ENCODE measurements around the gene SCLY. TPM values are rescaled to one million over a fixed set of nuclear protein-coding genes. Genes with fewer than 3 reads are reported as not detected.
"Not testable (repeated sequence)": the region's sequence is repeated elsewhere in the genome, so short reads cannot be mapped to it uniquely, and the experiment has no call there.

The SCLY gene
- total RNA-seq, 2 experiments from 2014 or later: 27.1 to 30.0 TPM

GRCh38 chr2:238104691-238105371 is 44.0 kb downstream of the SCLY start:
- Mint-ChIP-seq H3K4me3 (no peak overlapping the region), H3K9me3 (no peaks in the 10 kb centered on the region), H3K27me3 (no peaks in the 10 kb centered on the region), H3K36me3 (ENCODE audit: low read depth) (no peaks in the 10 kb centered on the region), H3K27ac (no peak overlapping the region), H3K4me1 (peaks cover 13% of the 10 kb centered on the region)
- ChIA-PET POLR2A (no interaction called here), CTCF (no interaction called here)
- DNase-seq: no peak

GRCh38 chr2:238105506-238106338 is 44.9 kb downstream of the SCLY start:
- no peaks in the 10 kb centered on the region for H3K27me3 Mint-ChIP-seq
- no peak for DNase-seq
- H3K27ac Mint-ChIP-seq: no peak overlapping the region
- H3K4me3 Mint-ChIP-seq: no peak overlapping the region
- peaks cover 13% of the 10 kb centered on the region for H3K4me1 Mint-ChIP-seq
- ChIA-PET CTCF (interaction anchor here (0.6 kb wide), 1 partner anchor 675 kb away, joined by 3 read pairs; no protein-coding TSS in a partner anchor), POLR2A (no interaction called here)
- H3K9me3 Mint-ChIP-seq: no peaks in the 10 kb centered on the region
- H3K36me3 Mint-ChIP-seq (ENCODE audit: low read depth): no peaks in the 10 kb centered on the region

GRCh38 chr2:238106339-238106697 is 45.5 kb downstream of the SCLY start:
- no peak for DNase-seq
- Mint-ChIP-seq H3K27me3 (no peaks in the 10 kb centered on the region), H3K4me3 (no peak overlapping the region), H3K9me3 (peaks cover 2% of the 10 kb centered on the region), H3K4me1 (peaks cover 13% of the 10 kb centered on the region), H3K27ac (no peak overlapping the region), H3K36me3 (ENCODE audit: low read depth) (no peaks in the 10 kb centered on the region)
- ChIA-PET POLR2A (no interaction called here), CTCF (no interaction called here)

GRCh38 chr2:238106698-238107524 is 46.1 kb downstream of the SCLY start:
- peaks cover 13% of the 10 kb centered on the region for H3K4me1 Mint-ChIP-seq
- DNase-seq: no peak
- H3K27ac Mint-ChIP-seq: no peak overlapping the region
- no peaks in the 10 kb centered on the region for H3K36me3 Mint-ChIP-seq (ENCODE audit: low read depth)
- ChIA-PET CTCF (no interaction called here), POLR2A (no interaction called here)
- H3K27me3 Mint-ChIP-seq: no peaks in the 10 kb centered on the region
- H3K4me3 Mint-ChIP-seq: no peak overlapping the region
- H3K9me3 Mint-ChIP-seq: peaks cover 4% of the 10 kb centered on the region

- no peaks in the 10 kb centered on the region for H3K36me3 Mint-ChIP-seq (ENCODE audit: low read depth)
- ChIA-PET POLR2A (no interaction called here), CTCF (interaction anchor here (1.2 to 1.3 kb wide), 2 partner anchors 14 to 25 kb away, joined by 3 to 4 read pairs; no protein-coding TSS in a partner anchor)
- DNase-seq: no peak
- H3K9me3 Mint-ChIP-seq: peaks cover 9% of the 10 kb centered on the region
- H3K27me3 Mint-ChIP-seq: no peaks in the 10 kb centered on the region
- no peak overlapping the region for H3K27ac Mint-ChIP-seq
- no peak overlapping the region for H3K4me3 Mint-ChIP-seq
- peaks cover 13% of the 10 kb centered on the region for H3K4me1 Mint-ChIP-seq
Measured at GRCh38 chr2:238107525-238108422, 47.0 kb downstream of the SCLY start.

GRCh38 chr2:238108423-238109183 is 47.8 kb downstream of the SCLY start:
- DNase-seq: peak; percentile 53
- no peak overlapping the region for H3K4me3 Mint-ChIP-seq

GRCh38 chr2:238113611-238114010 is 52.8 kb downstream of the SCLY start:
- H3K27me3 Mint-ChIP-seq: no peaks in the 10 kb centered on the region
- H3K9me3 Mint-ChIP-seq: peaks cover 16% of the 10 kb centered on the region
- ChIA-PET POLR2A (no interaction called here), CTCF (no interaction called here)
- no peaks in the 10 kb centered on the region for H3K36me3 Mint-ChIP-seq (ENCODE audit: low read depth)
- peaks cover 9% of the 10 kb centered on the region for H3K4me1 Mint-ChIP-seq
- no peak overlapping the region for H3K27ac Mint-ChIP-seq
- no peak overlapping the region for H3K4me3 Mint-ChIP-seq
- DNase-seq: no peak

More at GRCh38 chr2:238108423-238109183, 47.8 kb downstream of the SCLY start:
- no peaks in the 10 kb centered on the region for H3K27me3 Mint-ChIP-seq
- peak overlapping the region; percentile 13 for H3K27ac Mint-ChIP-seq
- peaks cover 13% of the 10 kb centered on the region for H3K4me1 Mint-ChIP-seq
- no peaks in the 10 kb centered on the region for H3K36me3 Mint-ChIP-seq (ENCODE audit: low read depth)
- ChIA-PET POLR2A (interaction anchor here (0.6 kb wide), 1 partner anchor 42 kb away, joined by 4 read pairs; no protein-coding TSS in a partner anchor), CTCF (interaction anchor here (1.2 to 1.3 kb wide), 2 partner anchors 15 to 26 kb away, joined by 3 to 4 read pairs; no protein-coding TSS in a partner anchor)
- H3K9me3 Mint-ChIP-seq: peaks cover 16% of the 10 kb centered on the region

GRCh38 chr2:238114331-238114841 is 53.6 kb downstream of the SCLY start:
- H3K27ac Mint-ChIP-seq: no peak overlapping the region
- ChIA-PET POLR2A (no interaction called here), CTCF (no interaction called here)
- H3K4me3 Mint-ChIP-seq: no peak overlapping the region
- H3K27me3 Mint-ChIP-seq: no peaks in the 10 kb centered on the region
- DNase-seq: no peak
- no peaks in the 10 kb centered on the region for H3K36me3 Mint-ChIP-seq (ENCODE audit: low read depth)
- peaks cover 16% of the 10 kb centered on the region for H3K9me3 Mint-ChIP-seq
- H3K4me1 Mint-ChIP-seq: peaks cover 2% of the 10 kb centered on the region

- ChIA-PET CTCF (interaction anchor here (1.0 kb wide), 1 partner anchor 26 kb away, joined by 3 read pairs; no protein-coding TSS in a partner anchor), POLR2A (no interaction called here)
- H3K4me1 Mint-ChIP-seq: no peaks in the 10 kb centered on the region
- no peak overlapping the region for H3K27ac Mint-ChIP-seq
- H3K36me3 Mint-ChIP-seq (ENCODE audit: low read depth): no peaks in the 10 kb centered on the region
- no peak overlapping the region for H3K4me3 Mint-ChIP-seq
- H3K9me3 Mint-ChIP-seq: peaks cover 16% of the 10 kb centered on the region
- H3K27me3 Mint-ChIP-seq: no peaks in the 10 kb centered on the region
- no peak for DNase-seq
Measured at GRCh38 chr2:238114851-238115660, 54.3 kb downstream of the SCLY start.

GRCh38 chr2:238115709-238116108 is 54.9 kb downstream of the SCLY start:
- DNase-seq; H3K36me3 Mint-ChIP-seq (ENCODE audit: low read depth); POLR2A ChIA-PET; H3K4me3 Mint-ChIP-seq; H3K27me3 Mint-ChIP-seq; H3K27ac Mint-ChIP-seq; H3K4me1 Mint-ChIP-seq: not testable (repeated sequence)
- CTCF ChIA-PET: interaction anchor here (1.0 kb wide), 1 partner anchor 26 kb away, joined by 3 read pairs; no protein-coding TSS in a partner anchor
- H3K9me3 Mint-ChIP-seq: peaks cover 16% of the 10 kb centered on the region

All from activated CD4-positive, alpha-beta T cell treated with anti-CD3 and anti-CD28 coated beads, Interleukin-2, amount 10 ng/mL, durations not matched to agents 7 days and 5 days (primary cell).